ENCODE data around the gene SERAC1.

Gene SERAC1

GRCh38 chr6:158063736-158064135 lies 104.3 kb downstream of the SERAC1 start:
- no peak for TF ChIP-seq TCF4 (CRISPR knock-in tag; IDR thresholded peaks at IDR 0.05; ENCODE audit: borderline replicate concordance)
- no peak for TF ChIP-seq ARNTL (CRISPR knock-in tag; IDR thresholded peaks at IDR 0.05; ENCODE audit: borderline replicate concordance, low read depth)
- no peak for TF ChIP-seq ZFP30 (CRISPR knock-in tag; IDR thresholded peaks at IDR 0.05)
- TF ChIP-seq PPARA (CRISPR knock-in tag; IDR thresholded peaks at IDR 0.05; ENCODE audit: borderline replicate concordance) = no peak
- TF ChIP-seq ZNF70 (CRISPR knock-in tag; IDR thresholded peaks at IDR 0.05) = no peak
- no peak for TF ChIP-seq PATZ1 (CRISPR knock-in tag; IDR thresholded peaks at IDR 0.05; ENCODE audit: borderline replicate concordance)
- TF ChIP-seq TOX (CRISPR knock-in tag; IDR thresholded peaks at IDR 0.05; ENCODE audit: borderline replicate concordance) = no peak
- TF ChIP-seq ZNF565 (CRISPR knock-in tag; conservative IDR thresholded peaks at IDR 0.05; ENCODE audit: low read depth) = no peak
- ATAC-seq = no peak

- no peak for ATAC-seq
- TF ChIP-seq ZFP3 (CRISPR knock-in tag; IDR thresholded peaks at IDR 0.05) (no peak), ZFP30 (CRISPR knock-in tag; IDR thresholded peaks at IDR 0.05) (no peak), ZC3H10 (CRISPR knock-in tag; IDR thresholded peaks at IDR 0.05) (no peak), ZNF8 (CRISPR knock-in tag; IDR thresholded peaks at IDR 0.05) (no peak), GLIS3 (CRISPR knock-in tag; IDR thresholded peaks at IDR 0.05) (no peak), CSRNP3 (CRISPR knock-in tag; IDR thresholded peaks at IDR 0.05) (no peak), PPARA (CRISPR knock-in tag; IDR thresholded peaks at IDR 0.05; ENCODE audit: borderline replicate concordance) (no peak), RARB (CRISPR knock-in tag; IDR thresholded peaks at IDR 0.05) (no peak), ZNF70 (CRISPR knock-in tag; IDR thresholded peaks at IDR 0.05) (no peak), TCF4 (CRISPR knock-in tag; IDR thresholded peaks at IDR 0.05; ENCODE audit: borderline replicate concordance) (no peak), OSR1 (CRISPR knock-in tag; IDR thresholded peaks at IDR 0.05) (no peak), TSHZ2 (CRISPR knock-in tag; IDR thresholded peaks at IDR 0.05) (no peak), TOX (CRISPR knock-in tag; IDR thresholded peaks at IDR 0.05; ENCODE audit: borderline replicate concordance) (no peak), ISL1 (CRISPR knock-in tag; IDR thresholded peaks at IDR 0.05) (no peak), CREB5 (CRISPR knock-in tag; IDR thresholded peaks at IDR 0.05; ENCODE audit: low read depth) (no peak), POU6F1 (CRISPR knock-in tag; IDR thresholded peaks at IDR 0.05; ENCODE audit: borderline replicate concordance, low read depth) (no peak), ZNF565 (CRISPR knock-in tag; conservative IDR thresholded peaks at IDR 0.05; ENCODE audit: low read depth) (no peak), PATZ1 (CRISPR knock-in tag; IDR thresholded peaks at IDR 0.05; ENCODE audit: borderline replicate concordance) (no peak), BACH2 (CRISPR knock-in tag; IDR thresholded peaks at IDR 0.05; ENCODE audit: borderline replicate concordance) (no peak)
Measured at GRCh38 chr6:158061709-158062461, 106.2 kb downstream of the SERAC1 start.
